ENCODE data around the gene SLC1A6. TPM values are rescaled to one million over a fixed set of nuclear protein-coding genes. Genes with fewer than 3 reads are reported as not detected.

Gene SLC1A6
- total RNA-seq: 16.4 and 82.8 TPM in 2 replicates

GRCh38 chr19:14979476-14980255 is at the start of gene SLC1A6:
TSS of gene SLC1A6 (minus strand) at chr19:14979864. CDS start at chr19:14972910, 6,954 bp downstream.

DNA sequence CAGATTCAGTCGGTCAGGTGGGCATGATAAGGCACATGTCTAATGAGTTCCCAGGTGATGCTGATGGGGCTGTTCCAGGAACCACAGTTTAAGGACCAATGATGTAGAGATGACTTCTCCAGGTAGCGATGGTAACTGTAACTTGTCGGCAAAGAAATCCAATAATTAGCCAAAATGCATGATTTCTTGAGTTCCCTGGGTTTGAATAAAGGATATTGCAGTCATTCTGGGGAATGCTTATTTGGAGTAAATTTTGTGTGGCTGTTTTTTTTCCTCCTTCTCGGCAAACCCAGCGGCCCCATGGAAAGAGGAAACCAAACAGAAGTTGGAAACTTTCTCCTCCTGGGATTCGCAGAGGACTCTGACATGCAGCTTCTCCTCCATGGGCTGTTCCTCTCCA is 38.5 kb downstream of the SLC1A6 start, which contains the start of gene OR7C2:
TSS of gene OR7C2 (plus strand) at position 301 of the 400 bp plus-strand sequence. CDS start at position 301, 0 bp downstream.

Other genes starting within 250 kb of the SLC1A6 start
- 3.1 and 3.9 TPM in 2 replicates for gene ADGRE2, start 201.3 kb downstream of the SLC1A6 start, total RNA-seq
- 0.98 and 4.7 TPM in 2 replicates for gene OR7A5, start 144.7 kb downstream of the SLC1A6 start, total RNA-seq
- gene OR7C1, start 144.7 kb downstream of the SLC1A6 start, total RNA-seq: 0.98 and 3.5 TPM in 2 replicates
- not detected in 2 replicates for gene OR7A10, start 130.9 kb downstream of the SLC1A6 start, total RNA-seq
- not detected in 2 replicates for gene OR7A17, start 93.7 kb downstream of the SLC1A6 start, total RNA-seq
- gene OR7C2, start 38.4 kb downstream of the SLC1A6 start, total RNA-seq: not detected in 2 replicates
- gene CASP14, start 69.6 kb upstream of the SLC1A6 start, total RNA-seq: not detected in 2 replicates
- not detected in 2 replicates for gene OR1I1, start 102.3 kb upstream of the SLC1A6 start, total RNA-seq
- gene SYDE1, start 127.5 kb upstream of the SLC1A6 start, total RNA-seq: 24.3 and 37.2 TPM in 2 replicates
- 0.43 and 1.6 TPM in 2 replicates for gene NOTCH3, start 221.1 kb upstream of the SLC1A6 start, total RNA-seq